GM18951 (cell line): ENCODE results near the gene RPS6KA5.
"Not testable (repeated sequence)": the region's sequence is repeated elsewhere in the genome, so short reads cannot be mapped to it uniquely, and the experiment has no call there.

ENCODE experiments used
- POLR2A ChIP-seq: IDR thresholded peaks from 4 replicates; pipeline ENCODE4 v1.6.1; 2011; ENCODE audit warnings: mild to moderate bottlenecking; ENCODE audit not compliant: insufficient read length, insufficient read depth; ENCODE audit errors: extremely low read depth
- in situ Hi-C: fragments of 300-500 bp; cut with MboI; formaldehyde crosslinking; loops from one replicate; pipeline ENCODE4 v1.12.0; 2022; ENCODE audit warnings: low sequenced_read_pairs, mixed read lengths, inconsistent platforms; ENCODE audit not compliant: unreplicated experiment

RPS6KA5 gene

GRCh38 chr14:90999299-90999698, 61.1 kb downstream of the RPS6KA5 start:
- no peak for TF ChIP-seq POLR2A
- in situ Hi-C loops, result no loop called here

- in situ Hi-C loops, result no loop called here
- TF ChIP-seq POLR2A, result no peak
Measured at GRCh38 chr14:90996967-90997366, 63.5 kb downstream of the RPS6KA5 start.

GRCh38 chr14:90995785-90996184, 64.7 kb downstream of the RPS6KA5 start:
- no peak for TF ChIP-seq POLR2A
- in situ Hi-C loops, result no loop called here

GRCh38 chr14:90993792-90994191, 66.6 kb downstream of the RPS6KA5 start:
- TF ChIP-seq POLR2A, result no peak
- in situ Hi-C loops, result no loop called here

- in situ Hi-C loops, result no loop called here
- no peak for TF ChIP-seq POLR2A
Measured at GRCh38 chr14:90991690-90992443, 68.6 kb downstream of the RPS6KA5 start.

- TF ChIP-seq POLR2A, result no peak
- in situ Hi-C loops, result no loop called here
Measured at GRCh38 chr14:90990141-90990540, 70.3 kb downstream of the RPS6KA5 start.

- in situ Hi-C loops, result no loop called here
- TF ChIP-seq POLR2A, result no peak
Measured at GRCh38 chr14:90987140-90987539, 73.3 kb downstream of the RPS6KA5 start.

- in situ Hi-C loops, result no loop called here
- no peak for TF ChIP-seq POLR2A
Measured at GRCh38 chr14:90986510-90986909, 73.9 kb downstream of the RPS6KA5 start.

GRCh38 chr14:90985601-90986242, 74.7 kb downstream of the RPS6KA5 start:
- in situ Hi-C loops, result no loop called here
- TF ChIP-seq POLR2A, result no peak

GRCh38 chr14:90983560-90983959, 76.9 kb downstream of the RPS6KA5 start:
- in situ Hi-C loops, result no loop called here
- no peak for TF ChIP-seq POLR2A

- no peak for TF ChIP-seq POLR2A
- in situ Hi-C loops, result no loop called here
Measured at GRCh38 chr14:90981636-90982035, 78.8 kb downstream of the RPS6KA5 start.

GRCh38 chr14:90980636-90981035, 79.8 kb downstream of the RPS6KA5 start:
- in situ Hi-C loops, result not testable (repeated sequence)

- no peak for TF ChIP-seq POLR2A
- in situ Hi-C loops, result no loop called here
Measured at GRCh38 chr14:90979515-90979914, 80.9 kb downstream of the RPS6KA5 start.

GRCh38 chr14:90976101-90976500, 84.3 kb downstream of the RPS6KA5 start:
- in situ Hi-C loops, result no loop called here
- no peak for TF ChIP-seq POLR2A
